Tibial artery (tissue), 4 donors: Measurements from ENCODE around the gene PGGT1B.

ENCODE experiments used
- DNase-seq, 2 donors: peaks; one replicate each; pipeline ENCODE4 v3.0.0-alpha.2; 2019
- H3K27ac ChIP-seq, 2 donors: fragments of 200-600 bp; sonication (generic) in 1 of 2; 1 replicate in 1 of 2; 2 replicates in 1 of 2; pipeline ENCODE4 v1.5.1; 2018 to 2019; ENCODE audit warnings: mild to moderate bottlenecking in 1 of 2
- H3K27me3 ChIP-seq, 2 donors: fragments of 200-600 bp; sonication (generic) in 1 of 2; one replicate each; pipeline versions ENCODE4 v1.5.1 to v1.6.0; 2016 to 2019
- H3K36me3 ChIP-seq, 3 donors: fragments of 200-600 bp; sonication (generic) in 2 of 3; one replicate each; pipeline ENCODE4 v1.5.1; 2016 to 2019; ENCODE audit warnings: mild to moderate bottlenecking in 2 of 3
- H3K4me1 ChIP-seq, 4 donors: fragments of 200-600 bp; sonication (generic) in 2 of 4; 1 replicate in 3 of 4; 2 replicates in 1 of 4; pipeline ENCODE4 v1.5.1; 2016 to 2019
- H3K4me3 ChIP-seq, 2 donors: fragments of 200-600 bp; sonication (generic) in 1 of 2; 1 replicate in 1 of 2; 2 replicates in 1 of 2; pipeline ENCODE4 v1.5.1; 2018 to 2019; ENCODE audit warnings: mild to moderate bottlenecking in 2 of 2
- H3K9me3 ChIP-seq, 3 donors: fragments of 200-600 bp; sonication (generic) in 1 of 3; one replicate each; pipeline ENCODE4 v1.5.1; 2016 to 2019
- CTCF ChIP-seq, 2 experiments: fragments of 200-600 bp in 1 of 2; fragments of 450-650 bp in 1 of 2; IDR thresholded peaks; one replicate each; pipeline ENCODE4 v1.5.1; 2017 to 2019; ENCODE audit warnings: antibody characterized with exemption in 2 of 2, mild to moderate bottlenecking in 1 of 2, moderate library complexity in 1 of 2
- intact Hi-C: fragments of 100-400 bp; cut with DNase I; formaldehyde crosslinking; loops from one replicate; pipeline ENCODE4 v1.15.0; 2023; ENCODE audit warnings: low total_unique reads

PGGT1B gene

GRCh38 chr5:115227281-115227680 lies 35.4 kb downstream of the PGGT1B start:
- intact Hi-C loops = no loop called here
- no peak for DNase-seq
- Histone ChIP-seq H3K36me3 (peaks cover 5 to 43% (median 32%) of the 10 kb centered on the region in 3 donors), H3K4me1 (peaks cover 0 to 14% (median 0%) of the 10 kb centered on the region in 4 donors), H3K27me3 (no peaks in the 10 kb centered on the region), H3K9me3 (no peaks in the 10 kb centered on the region), H3K27ac (no peak overlapping the region), H3K4me3 (no peak overlapping the region)
- no peak for TF ChIP-seq CTCF (IDR thresholded peaks at IDR 0.05)

DNA sequence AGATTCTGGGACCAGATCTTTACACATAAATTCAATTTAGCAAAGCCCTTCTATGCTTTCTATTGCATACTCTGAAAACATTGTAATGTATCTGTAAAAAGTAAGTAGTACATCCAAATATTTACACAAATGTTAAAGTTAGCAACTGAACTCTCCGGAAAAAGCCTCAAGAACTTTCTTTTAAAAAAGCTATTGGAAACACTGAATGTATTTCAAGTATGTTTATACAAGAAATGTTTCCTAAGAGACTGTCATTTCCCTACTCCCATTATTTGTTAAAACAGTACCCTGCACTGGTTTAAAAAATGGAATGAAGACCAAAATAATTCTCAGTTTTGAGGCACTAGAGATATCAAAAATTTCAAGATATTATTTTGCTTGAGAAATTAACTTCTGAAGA lies 48.1 kb downstream of the PGGT1B start:
- Histone ChIP-seq H3K9me3 (no peaks in the 10 kb centered on the region), H3K36me3 (peaks cover 0 to 5% (median 4%) of the 10 kb centered on the region in 3 donors), H3K4me1 (peaks cover 0 to 62% (median 17%) of the 10 kb centered on the region in 4 donors), H3K4me3 (no peak overlapping the region), H3K27ac (peak overlapping the region; percentile 43), H3K27me3 (no peaks in the 10 kb centered on the region)
- no peak for TF ChIP-seq CTCF (IDR thresholded peaks at IDR 0.05)
- no peak for DNase-seq
- intact Hi-C loops = no loop called here

DNA sequence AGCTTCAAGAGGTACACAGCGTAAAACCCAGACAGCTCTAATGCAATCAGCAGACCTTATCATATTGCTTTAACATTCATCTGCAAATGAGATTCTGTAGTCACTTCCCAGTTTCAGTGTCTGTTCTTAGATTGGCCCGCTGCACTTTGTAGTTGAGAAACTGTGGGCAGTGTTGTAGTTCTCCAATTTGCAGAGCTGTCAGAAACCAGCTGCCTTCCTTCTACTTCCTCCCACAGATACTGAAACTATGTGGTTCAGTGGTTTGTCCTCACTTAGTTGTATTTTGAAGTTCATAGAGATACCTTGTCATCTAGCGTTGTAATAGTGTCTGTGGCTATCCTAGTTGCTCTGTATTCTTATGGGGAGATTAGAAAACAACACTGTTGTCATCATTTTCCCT lies 53.4 kb downstream of the PGGT1B start:
- no peak for TF ChIP-seq CTCF (IDR thresholded peaks at IDR 0.05)
- Histone ChIP-seq H3K36me3 (peaks cover 0 to 5% (median 0%) of the 10 kb centered on the region in 3 donors), H3K4me3 (no peak overlapping the region), H3K27ac (no peak overlapping the region), H3K9me3 (no peaks in the 10 kb centered on the region), H3K27me3 (no peaks in the 10 kb centered on the region), H3K4me1 (peaks cover 0 to 38% (median 13%) of the 10 kb centered on the region in 4 donors)
- DNase-seq = peak in 1 of 2 donors; percentile 35
- intact Hi-C loops = no loop called here

DNA sequence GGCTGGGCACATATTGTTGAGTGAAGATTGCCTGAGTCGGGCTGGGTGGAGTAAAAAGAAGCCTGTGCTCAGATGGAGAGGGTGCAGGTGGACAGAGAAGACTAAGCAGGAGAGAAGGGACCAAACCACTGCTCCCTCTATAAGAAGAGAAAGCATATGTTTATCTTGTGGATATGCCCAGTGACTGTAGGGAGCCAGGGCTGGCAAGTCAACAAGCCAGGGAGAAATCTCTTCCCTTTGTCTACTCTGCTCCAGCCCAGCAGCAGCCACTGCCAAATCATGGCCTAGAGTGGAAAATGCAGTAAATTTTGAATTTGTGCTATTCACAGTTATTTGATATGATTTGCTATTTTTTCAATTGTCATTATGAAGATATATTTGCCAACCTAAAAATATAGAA lies 59.7 kb downstream of the PGGT1B start:
- H3K9me3 ChIP-seq = no peaks in the 10 kb centered on the region
- H3K27me3 ChIP-seq = no peaks in the 10 kb centered on the region
- H3K4me3 ChIP-seq = no peak overlapping the region
- no peaks in the 10 kb centered on the region for H3K36me3 ChIP-seq
- intact Hi-C loops = no loop called here
- H3K27ac ChIP-seq = no peak overlapping the region
- H3K4me1 ChIP-seq = peaks cover 0 to 4% (median 0%) of the 10 kb centered on the region in 4 donors
- no peak for DNase-seq
- no peak for TF ChIP-seq CTCF (IDR thresholded peaks at IDR 0.05)

GRCh38 chr5:115196161-115196560 lies 66.5 kb downstream of the PGGT1B start:
- no peaks in the 10 kb centered on the region for H3K9me3 ChIP-seq
- H3K36me3 ChIP-seq = no peaks in the 10 kb centered on the region
- H3K27me3 ChIP-seq = no peaks in the 10 kb centered on the region
- H3K27ac ChIP-seq = no peak overlapping the region
- intact Hi-C loops = no loop called here
- no peak for TF ChIP-seq CTCF (IDR thresholded peaks at IDR 0.05)
- DNase-seq = no peak
- no peak overlapping the region for H3K4me3 ChIP-seq
- H3K4me1 ChIP-seq = peaks cover 0 to 9% (median 0%) of the 10 kb centered on the region in 4 donors

DNA sequence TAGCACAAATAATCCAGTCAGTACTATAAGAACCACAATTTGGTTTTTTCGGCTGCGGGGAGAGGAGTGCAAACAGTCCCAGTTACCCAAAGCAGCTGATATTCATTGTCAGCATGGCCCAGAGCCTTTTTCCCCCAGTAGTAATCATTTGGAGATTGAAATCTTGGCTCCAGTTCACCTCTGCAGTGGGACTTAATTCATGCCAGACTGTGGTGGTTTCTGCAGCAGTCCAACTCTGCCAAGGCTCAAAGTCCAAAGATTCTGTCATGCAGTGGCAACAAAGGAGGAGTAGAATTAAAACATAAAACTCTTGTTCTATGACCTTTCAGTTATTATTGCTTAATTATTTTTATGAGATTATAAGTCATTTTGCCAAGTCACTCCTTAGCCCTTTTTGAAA lies 68.0 kb downstream of the PGGT1B start:
- H3K27me3 ChIP-seq = no peaks in the 10 kb centered on the region
- no peaks in the 10 kb centered on the region for H3K9me3 ChIP-seq
- intact Hi-C loops = no loop called here
- no peaks in the 10 kb centered on the region for H3K36me3 ChIP-seq
- peaks cover 0 to 9% (median 0%) of the 10 kb centered on the region in 4 donors for H3K4me1 ChIP-seq
- no peak for DNase-seq
- H3K27ac ChIP-seq = no peak overlapping the region
- no peak for TF ChIP-seq CTCF (IDR thresholded peaks at IDR 0.05)
- no peak overlapping the region for H3K4me3 ChIP-seq
